Measurements from ENCODE around the gene PNKD. TPM values are rescaled to one million over a fixed set of nuclear protein-coding genes. Genes with fewer than 3 reads are reported as not detected.

Gene PNKD
- total and polyA plus RNA-seq, 10 of the 15 experiments (the other 5 are each of a cell fraction or from before 2014, with no cell fraction given): 27.2 to 106 (median 61.3) TPM

DNA sequence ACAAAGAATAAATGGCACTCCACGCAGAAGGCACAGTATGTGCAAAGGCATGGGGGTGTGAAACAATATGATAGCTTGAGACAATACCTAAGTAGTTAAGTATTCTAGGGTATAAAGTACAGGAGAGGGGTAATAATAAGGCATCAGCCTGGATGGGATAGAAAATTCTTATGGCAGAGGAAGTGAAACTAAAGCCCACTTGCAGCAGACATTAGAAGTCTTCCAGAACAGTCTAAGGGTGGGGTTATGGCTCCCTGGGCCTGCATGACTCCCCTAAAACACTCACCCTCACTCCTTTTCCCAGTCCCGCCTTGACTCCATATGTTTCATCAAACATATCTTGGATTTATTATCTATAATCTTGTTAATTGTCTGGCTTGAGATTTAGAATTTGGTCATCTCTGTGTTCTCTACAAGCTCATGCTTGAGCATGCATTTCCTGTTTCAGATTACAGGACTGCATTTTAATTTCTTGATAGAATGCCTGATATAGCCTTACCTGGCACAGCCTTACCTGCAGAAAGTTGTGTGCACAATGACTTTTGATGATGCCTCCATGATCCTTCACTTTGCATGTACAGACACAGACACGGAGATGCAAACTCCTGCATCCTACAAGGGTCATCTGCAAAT lies 50.5 kb downstream of the PNKD start:
- Histone ChIP-seq H3K4me2 (ENCODE audit: control insufficient read depth, insufficient read depth) (no peak overlapping the region), H3K9ac (ENCODE audit: control insufficient read depth, insufficient read depth, low read length) (no peak overlapping the region), H3K9me3 (replicated peaks; ENCODE audit: control insufficient read depth, insufficient read depth, low read length) (no peaks in the 10 kb centered on the region), H3K4me3 (no peak overlapping the region), H3K36me3 (ENCODE audit: control insufficient read depth in 2 of 2, insufficient read depth in 2 of 2, low read length in 1 of 2) (no peaks in the 10 kb centered on the region), H3K4me1 (ENCODE audit: control insufficient read depth, insufficient read depth, low read length) (peaks cover 9% of the 10 kb centered on the region), H4K20me1 (ENCODE audit: control insufficient read depth, insufficient read depth) (no peaks in the 10 kb centered on the region), H3K79me2 (ENCODE audit: control insufficient read depth, insufficient read depth, low read length) (no peaks in the 10 kb centered on the region; the same call in 1 of the 2 replicates), H3K27ac (ENCODE audit: control insufficient read depth, insufficient read depth) (no peak overlapping the region), H2AFZ (ENCODE audit: control insufficient read depth, low read depth, low read length) (no peak overlapping the region), H3K27me3 (replicated peaks in 1 of 2; ENCODE audit: control insufficient read depth in 2 of 2, insufficient read depth in 2 of 2, low read length in 1 of 2) (no peaks in the 10 kb centered on the region)
- no peak for FAIRE-seq
- ChIA-PET CTCF (interaction anchor here (1.2 to 4.3 kb wide), 4 partner anchors 19 to 49 kb away, joined by 7 to 15 read pairs (median 9); partner anchors contain the start of gene CATIP), RAD21 (ENCODE audit: unreplicated experiment) (interaction anchor here (1.0 to 1.2 kb wide), 2 partner anchors 11 to 31 kb away, joined by 4 read pairs; no protein-coding TSS in a partner anchor), SMC1A (ENCODE audit: uncharacterized antibody, unreplicated experiment) (interaction anchor here (0.7 to 2.4 kb wide), 6 partner anchors 9 to 76 kb away, joined by 3 to 10 read pairs (median 6); partner anchors contain the start of gene CATIP), POLR2A (interaction anchor here (0.7 to 1.7 kb wide), 4 partner anchors 8 to 191 kb away, joined by 3 to 10 read pairs (median 4); no protein-coding TSS in a partner anchor)
- in situ Hi-C loops (cut with MboI): no loop called here
- TF ChIP-seq, protein P1, sequence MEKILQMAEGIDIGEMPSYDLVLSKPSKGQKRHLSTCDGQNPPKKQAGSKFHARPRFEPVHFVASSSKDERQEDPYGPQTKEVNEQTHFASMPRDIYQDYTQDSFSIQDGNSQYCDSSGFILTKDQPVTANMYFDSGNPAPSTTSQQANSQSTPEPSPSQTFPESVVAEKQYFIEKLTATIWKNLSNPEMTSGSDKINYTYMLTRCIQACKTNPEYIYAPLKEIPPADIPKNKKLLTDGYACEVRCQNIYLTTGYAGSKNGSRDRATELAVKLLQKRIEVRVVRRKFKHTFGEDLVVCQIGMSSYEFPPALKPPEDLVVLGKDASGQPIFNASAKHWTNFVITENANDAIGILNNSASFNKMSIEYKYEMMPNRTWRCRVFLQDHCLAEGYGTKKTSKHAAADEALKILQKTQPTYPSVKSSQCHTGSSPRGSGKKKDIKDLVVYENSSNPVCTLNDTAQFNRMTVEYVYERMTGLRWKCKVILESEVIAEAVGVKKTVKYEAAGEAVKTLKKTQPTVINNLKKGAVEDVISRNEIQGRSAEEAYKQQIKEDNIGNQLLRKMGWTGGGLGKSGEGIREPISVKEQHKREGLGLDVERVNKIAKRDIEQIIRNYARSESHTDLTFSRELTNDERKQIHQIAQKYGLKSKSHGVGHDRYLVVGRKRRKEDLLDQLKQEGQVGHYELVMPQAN (conservative IDR thresholded peaks at IDR 0.05): no peak
- TF ChIP-seq POLR2AphosphoS2 (IDR thresholded peaks at IDR 0.05; ENCODE audit: low read depth, low read length) (no peak), SPI1 (IDR thresholded peaks at IDR 0.05; ENCODE audit: borderline replicate concordance, insufficient read depth, low read depth, low read length) (peak; percentile 89), FOXM1 (IDR thresholded peaks at IDR 0.05; ENCODE audit: low read depth, low read length) (no peak)
- BruUV-seq (replicated peaks): no TSS peak
- DNase-seq (ENCODE audit: low read depth, low spot score): no peak
- no peak for ATAC-seq
- 43% methylated on average over 3 of the region's 3 CpGs for WGBS (ENCODE audit: insufficient coverage, insufficient replicate concordance, low lambda C conversion rate, missing lambda C conversion rate)
- intact Hi-C loops (cut with micrococcal nuclease; ENCODE audit: unreplicated experiment): loop anchor here (5.0 kb wide), 1 partner anchor 36 kb away; the partner anchor contains the start of gene CATIP
